ENCODE measurements around the gene NDUFB8. TPM values are rescaled to one million over a fixed set of nuclear protein-coding genes. Genes with fewer than 3 reads are reported as not detected.

Gene NDUFB8
- total and polyA plus RNA-seq, 3 donors from 2014 or later = 141 to 219 (median 150) TPM

GRCh38 chr10:100562008-100562672 is 32.5 kb upstream of the NDUFB8 start:
- Histone ChIP-seq H3K36me3 (ENCODE audit: low read depth, missing control alignments) (no peaks in the 10 kb centered on the region), H3K27me3 (no peaks in the 10 kb centered on the region), H3K4me1 (peaks cover 12% of the 10 kb centered on the region), H3K4me3 (peak overlapping the region; percentile 35 to 49), H3K27ac (no peak overlapping the region), H3K9me3 (no peaks in the 10 kb centered on the region)
- TF ChIP-seq POLR2A (IDR thresholded peaks at IDR 0.05) = no peak
- TF ChIP-seq, protein P1, sequence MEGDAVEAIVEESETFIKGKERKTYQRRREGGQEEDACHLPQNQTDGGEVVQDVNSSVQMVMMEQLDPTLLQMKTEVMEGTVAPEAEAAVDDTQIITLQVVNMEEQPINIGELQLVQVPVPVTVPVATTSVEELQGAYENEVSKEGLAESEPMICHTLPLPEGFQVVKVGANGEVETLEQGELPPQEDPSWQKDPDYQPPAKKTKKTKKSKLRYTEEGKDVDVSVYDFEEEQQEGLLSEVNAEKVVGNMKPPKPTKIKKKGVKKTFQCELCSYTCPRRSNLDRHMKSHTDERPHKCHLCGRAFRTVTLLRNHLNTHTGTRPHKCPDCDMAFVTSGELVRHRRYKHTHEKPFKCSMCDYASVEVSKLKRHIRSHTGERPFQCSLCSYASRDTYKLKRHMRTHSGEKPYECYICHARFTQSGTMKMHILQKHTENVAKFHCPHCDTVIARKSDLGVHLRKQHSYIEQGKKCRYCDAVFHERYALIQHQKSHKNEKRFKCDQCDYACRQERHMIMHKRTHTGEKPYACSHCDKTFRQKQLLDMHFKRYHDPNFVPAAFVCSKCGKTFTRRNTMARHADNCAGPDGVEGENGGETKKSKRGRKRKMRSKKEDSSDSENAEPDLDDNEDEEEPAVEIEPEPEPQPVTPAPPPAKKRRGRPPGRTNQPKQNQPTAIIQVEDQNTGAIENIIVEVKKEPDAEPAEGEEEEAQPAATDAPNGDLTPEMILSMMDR (IDR thresholded peaks at IDR 0.05) = peak; percentile 74 to 86 (median 81)
- DNase-seq = peak; percentile 86
- WGBS, 2 donors = 7 to 11% methylated on average over 24 to 62 of the region's 62 CpGs
- intact Hi-C loops (cut with DNase I; ENCODE audit: low total_unique reads) = no loop called here

DNA sequence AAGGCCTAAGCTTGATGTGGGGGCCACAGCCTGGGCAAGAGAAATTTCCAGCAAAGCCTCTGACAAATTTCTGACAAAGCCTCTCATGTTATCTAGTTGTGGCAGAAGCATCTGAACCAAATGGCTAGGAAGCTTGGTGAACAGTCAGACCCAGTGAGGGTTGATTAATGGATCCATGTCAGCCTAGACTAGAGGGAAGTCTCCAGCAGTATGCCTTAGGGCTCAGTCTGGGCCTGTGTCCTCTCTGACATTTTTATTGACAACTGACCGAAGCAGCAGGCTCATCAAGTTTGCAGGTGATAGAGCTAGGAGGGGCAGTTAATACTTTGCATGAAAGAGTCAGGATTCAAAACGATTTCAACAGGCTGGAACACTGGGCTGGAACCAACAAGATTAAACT is 31.3 kb upstream of the NDUFB8 start:
- Histone ChIP-seq H3K27ac (no peak overlapping the region), H3K4me3 (no peak overlapping the region), H3K36me3 (ENCODE audit: low read depth, missing control alignments) (no peaks in the 10 kb centered on the region), H3K9me3 (no peaks in the 10 kb centered on the region), H3K27me3 (no peaks in the 10 kb centered on the region), H3K4me1 (peaks cover 12% of the 10 kb centered on the region)
- intact Hi-C loops (cut with DNase I; ENCODE audit: low total_unique reads) = no loop called here
- WGBS, 2 donors = 60 to 78% methylated on average over 2 of the region's 2 CpGs
- DNase-seq = no peak
- TF ChIP-seq, protein P1 (IDR thresholded peaks at IDR 0.05) = no peak
- TF ChIP-seq POLR2A (IDR thresholded peaks at IDR 0.05) = no peak

DNA sequence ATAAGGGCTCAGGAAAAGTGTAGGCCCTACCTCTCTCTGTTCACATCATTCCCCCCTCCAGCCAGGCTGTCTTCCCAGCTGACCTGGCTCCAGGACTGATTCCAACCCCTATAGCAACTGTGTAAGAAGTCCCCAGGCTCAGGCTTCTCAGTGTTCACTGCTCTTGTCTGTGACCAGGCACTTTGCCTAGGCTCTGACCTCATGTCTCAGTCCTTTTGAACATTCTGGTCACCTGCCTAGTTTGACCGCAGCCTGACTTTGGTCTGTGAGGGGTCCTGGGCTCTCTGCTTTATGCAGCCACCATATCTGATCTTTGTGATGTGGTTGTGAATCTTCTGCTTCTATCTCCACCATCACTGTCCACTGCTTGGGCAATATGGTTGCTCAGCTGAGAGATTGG is 30.6 kb upstream of the NDUFB8 start:
- no peak for DNase-seq
- 100% methylated on average over 1 of the region's 1 CpG for WGBS, 2 donors
- Histone ChIP-seq H3K4me1 (peaks cover 12% of the 10 kb centered on the region), H3K36me3 (ENCODE audit: low read depth, missing control alignments) (no peaks in the 10 kb centered on the region), H3K9me3 (no peaks in the 10 kb centered on the region), H3K4me3 (no peak overlapping the region), H3K27ac (no peak overlapping the region), H3K27me3 (no peaks in the 10 kb centered on the region)
- intact Hi-C loops (cut with DNase I; ENCODE audit: low total_unique reads) = no loop called here
- TF ChIP-seq, protein P1 (IDR thresholded peaks at IDR 0.05) = no peak
- TF ChIP-seq POLR2A (IDR thresholded peaks at IDR 0.05) = no peak

- Histone ChIP-seq H3K4me1 (no peaks in the 10 kb centered on the region), H3K27me3 (no peaks in the 10 kb centered on the region), H3K27ac (no peak overlapping the region), H3K36me3 (ENCODE audit: low read depth, missing control alignments) (no peaks in the 10 kb centered on the region), H3K4me3 (no peak overlapping the region), H3K9me3 (no peaks in the 10 kb centered on the region)
- intact Hi-C loops (cut with DNase I; ENCODE audit: low total_unique reads) = no loop called here
- WGBS, 2 donors = 88 to 94% methylated on average over 2 of the region's 2 CpGs
- TF ChIP-seq, protein P1 (IDR thresholded peaks at IDR 0.05) = no peak
- no peak for TF ChIP-seq POLR2A (IDR thresholded peaks at IDR 0.05)
- DNase-seq = no peak
Observed at GRCh38 chr10:100554902-100555301, 25.2 kb upstream of the NDUFB8 start.

GRCh38 chr10:100553929-100554328 is 24.3 kb upstream of the NDUFB8 start:
- WGBS, 2 donors = 88 to 91% methylated on average over 3 of the region's 3 CpGs
- H3K36me3 ChIP-seq (ENCODE audit: low read depth, missing control alignments) = no peaks in the 10 kb centered on the region
- TF ChIP-seq, protein P1 (IDR thresholded peaks at IDR 0.05) = no peak
- no peak for TF ChIP-seq POLR2A (IDR thresholded peaks at IDR 0.05)
- no peaks in the 10 kb centered on the region for H3K27me3 ChIP-seq
- no peaks in the 10 kb centered on the region for H3K4me1 ChIP-seq
- DNase-seq = no peak
- intact Hi-C loops (cut with DNase I; ENCODE audit: low total_unique reads) = no loop called here
- no peaks in the 10 kb centered on the region for H3K9me3 ChIP-seq
- no peak overlapping the region for H3K4me3 ChIP-seq
- no peak overlapping the region for H3K27ac ChIP-seq
